ENCODE results near the gene CDC42BPG. TPM values are rescaled to one million over a fixed set of nuclear protein-coding genes. Genes with fewer than 3 reads are reported as not detected.

The CDC42BPG gene, protein sequence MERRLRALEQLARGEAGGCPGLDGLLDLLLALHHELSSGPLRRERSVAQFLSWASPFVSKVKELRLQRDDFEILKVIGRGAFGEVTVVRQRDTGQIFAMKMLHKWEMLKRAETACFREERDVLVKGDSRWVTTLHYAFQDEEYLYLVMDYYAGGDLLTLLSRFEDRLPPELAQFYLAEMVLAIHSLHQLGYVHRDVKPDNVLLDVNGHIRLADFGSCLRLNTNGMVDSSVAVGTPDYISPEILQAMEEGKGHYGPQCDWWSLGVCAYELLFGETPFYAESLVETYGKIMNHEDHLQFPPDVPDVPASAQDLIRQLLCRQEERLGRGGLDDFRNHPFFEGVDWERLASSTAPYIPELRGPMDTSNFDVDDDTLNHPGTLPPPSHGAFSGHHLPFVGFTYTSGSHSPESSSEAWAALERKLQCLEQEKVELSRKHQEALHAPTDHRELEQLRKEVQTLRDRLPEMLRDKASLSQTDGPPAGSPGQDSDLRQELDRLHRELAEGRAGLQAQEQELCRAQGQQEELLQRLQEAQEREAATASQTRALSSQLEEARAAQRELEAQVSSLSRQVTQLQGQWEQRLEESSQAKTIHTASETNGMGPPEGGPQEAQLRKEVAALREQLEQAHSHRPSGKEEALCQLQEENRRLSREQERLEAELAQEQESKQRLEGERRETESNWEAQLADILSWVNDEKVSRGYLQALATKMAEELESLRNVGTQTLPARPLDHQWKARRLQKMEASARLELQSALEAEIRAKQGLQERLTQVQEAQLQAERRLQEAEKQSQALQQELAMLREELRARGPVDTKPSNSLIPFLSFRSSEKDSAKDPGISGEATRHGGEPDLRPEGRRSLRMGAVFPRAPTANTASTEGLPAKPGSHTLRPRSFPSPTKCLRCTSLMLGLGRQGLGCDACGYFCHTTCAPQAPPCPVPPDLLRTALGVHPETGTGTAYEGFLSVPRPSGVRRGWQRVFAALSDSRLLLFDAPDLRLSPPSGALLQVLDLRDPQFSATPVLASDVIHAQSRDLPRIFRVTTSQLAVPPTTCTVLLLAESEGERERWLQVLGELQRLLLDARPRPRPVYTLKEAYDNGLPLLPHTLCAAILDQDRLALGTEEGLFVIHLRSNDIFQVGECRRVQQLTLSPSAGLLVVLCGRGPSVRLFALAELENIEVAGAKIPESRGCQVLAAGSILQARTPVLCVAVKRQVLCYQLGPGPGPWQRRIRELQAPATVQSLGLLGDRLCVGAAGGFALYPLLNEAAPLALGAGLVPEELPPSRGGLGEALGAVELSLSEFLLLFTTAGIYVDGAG (N-terminal part only)
- 24.2 and 24.9 TPM in 2 replicates for total RNA-seq (2021)
- long read RNA-seq, partial matches to known transcripts: 10 of 13 reads
- long read RNA-seq, other reads (novel, unspliced or antisense): 3 of 13 reads

DNA sequence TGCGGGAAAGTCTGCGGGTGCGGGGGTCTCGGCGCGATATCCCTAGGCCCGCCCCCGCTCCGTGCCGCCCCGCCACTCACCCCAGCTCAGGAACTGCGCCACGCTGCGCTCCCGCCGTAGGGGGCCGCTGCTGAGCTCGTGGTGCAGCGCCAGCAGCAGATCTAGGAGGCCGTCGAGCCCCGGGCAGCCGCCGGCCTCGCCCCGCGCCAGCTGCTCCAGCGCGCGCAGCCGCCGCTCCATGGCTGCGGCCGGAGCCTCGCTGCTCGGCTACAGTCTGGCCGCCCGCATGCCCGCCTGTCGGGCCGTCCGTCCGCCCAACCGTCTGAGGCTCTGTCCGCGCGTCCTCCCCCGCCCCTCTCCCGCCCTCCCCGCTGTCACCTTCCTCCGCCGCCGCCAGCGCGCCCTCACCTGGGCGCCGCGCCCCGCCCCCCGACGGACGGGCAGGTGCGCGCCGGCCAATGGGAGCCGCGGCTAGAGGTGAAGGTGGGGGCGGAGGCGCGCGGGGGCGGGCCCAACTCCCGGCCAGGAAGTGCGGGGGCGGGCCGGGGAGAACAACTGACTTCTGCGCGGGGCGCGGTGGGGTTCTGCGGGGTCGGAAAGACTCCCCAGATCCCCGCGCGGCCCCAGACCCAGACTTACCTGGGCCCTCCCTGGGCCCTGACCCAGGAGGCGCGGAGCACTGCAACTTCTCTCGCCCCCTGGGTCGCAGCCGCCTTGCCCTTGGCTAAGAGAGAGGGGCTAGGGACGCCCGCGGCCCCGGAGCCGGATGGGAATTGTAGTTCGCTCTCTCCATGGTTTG, at the start of gene CDC42BPG:
Gene CDC42BPG, minus strand, starts transcription at position 324 of the 799 bp plus-strand sequence. Its CDS starts 84 bp downstream, at position 240.
- H3K4me2 ChIP-seq (ENCODE audit: insufficient read depth, insufficient read length, low read length): peak within 1 kb of the TSS; percentile 61
- H3K79me1 ChIP-seq (ENCODE audit: insufficient read depth, low read depth, low read length, poor library complexity, severe bottlenecking): no peaks in the 10 kb centered on the region
- H3K4ac ChIP-seq (ENCODE audit: low read depth, low read length): no peak within 1 kb of the TSS
- H3K27ac Mint-ChIP-seq: peak within 1 kb of the TSS in 2 of 3 experiments; percentile 53 to 94; a peak in 4 of 7 replicates
- no peak within 1 kb of the TSS for H3K9ac ChIP-seq (ENCODE audit: extremely low read depth, insufficient read length, low read length)
- H3K23ac ChIP-seq (ENCODE audit: insufficient read length, low read depth, low read length): no peak within 1 kb of the TSS
- H3K4me1 Mint-ChIP-seq: peaks cover 30 to 43% of the 10 kb centered on the region in 2 experiments
- no peak within 1 kb of the TSS for H4K91ac ChIP-seq (ENCODE audit: insufficient read length, low read depth, low read length)
- peaks cover 6% of the 10 kb centered on the region for H3K23me2 ChIP-seq (ENCODE audit: insufficient read length, low read depth, low read length, poor library complexity, severe bottlenecking)
- H3K27me3 Mint-ChIP-seq (ENCODE audit: low read depth): peaks cover 2% of the 10 kb centered on the region
- no peaks in the 10 kb centered on the region for H4K20me1 ChIP-seq (ENCODE audit: control insufficient read depth, insufficient read depth, insufficient read length)
- H3K4me1 ChIP-seq (ENCODE audit: insufficient read depth, low read length): no peaks in the 10 kb centered on the region
- H3K36me3 Mint-ChIP-seq (ENCODE audit: insufficient read depth in 1 of 3, low read depth in 3 of 3): peaks cover 0 to 5% (median 2%) of the 10 kb centered on the region in 3 experiments; a peak in 5 of 7 replicates
- no peak within 1 kb of the TSS for H2AFZ ChIP-seq (ENCODE audit: low read length)
- H2BK12ac ChIP-seq (ENCODE audit: insufficient read length, low read depth, low read length): no peak within 1 kb of the TSS
- TF ChIP-seq, protein P1, sequence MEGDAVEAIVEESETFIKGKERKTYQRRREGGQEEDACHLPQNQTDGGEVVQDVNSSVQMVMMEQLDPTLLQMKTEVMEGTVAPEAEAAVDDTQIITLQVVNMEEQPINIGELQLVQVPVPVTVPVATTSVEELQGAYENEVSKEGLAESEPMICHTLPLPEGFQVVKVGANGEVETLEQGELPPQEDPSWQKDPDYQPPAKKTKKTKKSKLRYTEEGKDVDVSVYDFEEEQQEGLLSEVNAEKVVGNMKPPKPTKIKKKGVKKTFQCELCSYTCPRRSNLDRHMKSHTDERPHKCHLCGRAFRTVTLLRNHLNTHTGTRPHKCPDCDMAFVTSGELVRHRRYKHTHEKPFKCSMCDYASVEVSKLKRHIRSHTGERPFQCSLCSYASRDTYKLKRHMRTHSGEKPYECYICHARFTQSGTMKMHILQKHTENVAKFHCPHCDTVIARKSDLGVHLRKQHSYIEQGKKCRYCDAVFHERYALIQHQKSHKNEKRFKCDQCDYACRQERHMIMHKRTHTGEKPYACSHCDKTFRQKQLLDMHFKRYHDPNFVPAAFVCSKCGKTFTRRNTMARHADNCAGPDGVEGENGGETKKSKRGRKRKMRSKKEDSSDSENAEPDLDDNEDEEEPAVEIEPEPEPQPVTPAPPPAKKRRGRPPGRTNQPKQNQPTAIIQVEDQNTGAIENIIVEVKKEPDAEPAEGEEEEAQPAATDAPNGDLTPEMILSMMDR (conservative IDR thresholded peaks at IDR 0.05): peak; percentile 41; the same call in 2 of the 3 replicates
- H2BK15ac ChIP-seq (ENCODE audit: low read depth, low read length): no peak within 1 kb of the TSS
- H4K8ac ChIP-seq (replicated peaks; ENCODE audit: insufficient read length, low read depth, low read length): no peak within 1 kb of the TSS
- no CpG with 5 or more reads among the region's 96 CpGs for WGBS (ENCODE audit: extremely low coverage, insufficient read length, low lambda C conversion rate)
- H2BK120ac ChIP-seq (ENCODE audit: low read depth, low read length, poor library complexity, severe bottlenecking): no peak within 1 kb of the TSS
- no peak within 1 kb of the TSS for H2BK20ac ChIP-seq (ENCODE audit: low read depth, low read length, poor library complexity, severe bottlenecking)
- no peak within 1 kb of the TSS for H4K5ac ChIP-seq (ENCODE audit: insufficient read length, low read depth, low read length)
- no peaks in the 10 kb centered on the region for H3K79me2 ChIP-seq (ENCODE audit: insufficient read depth, low read length)
- peak within 1 kb of the TSS; percentile 80 to 89 for H3K4me3 Mint-ChIP-seq
- H3K9me3 Mint-ChIP-seq: no peaks in the 10 kb centered on the region; a peak in 2 of 5 replicates
- H2AK5ac ChIP-seq (ENCODE audit: insufficient read length, low read length): no peak within 1 kb of the TSS
- no peak within 1 kb of the TSS for H3K27ac ChIP-seq (ENCODE audit: insufficient read length, low read depth, low read length)
- no peak within 1 kb of the TSS for H3T11ph ChIP-seq (ENCODE audit: low read length)
- H2BK5ac ChIP-seq (ENCODE audit: insufficient read length, low read length): no peak within 1 kb of the TSS
- H3K27me3 ChIP-seq (ENCODE audit: insufficient read depth, low read length): no peaks in the 10 kb centered on the region
- no peaks in the 10 kb centered on the region for H3K9me3 ChIP-seq (ENCODE audit: control insufficient read depth, low read depth, low read length)
- H3K18ac ChIP-seq (ENCODE audit: insufficient read length, low read depth, low read length): no peak within 1 kb of the TSS
- peak within 1 kb of the TSS; percentile 84; the same call in 1 of the 2 replicates for H3K14ac ChIP-seq (ENCODE audit: insufficient read depth, low read length)
- peak; percentile 91 for DNase-seq
- H3K56ac ChIP-seq (ENCODE audit: insufficient read length, low read depth, low read length): no peak within 1 kb of the TSS
